H9 (cell line): Measurements from ENCODE around the gene RARB. TPM values are rescaled to one million over a fixed set of nuclear protein-coding genes. Genes with fewer than 3 reads are reported as not detected.

ENCODE experiments used
- DNase-seq: peaks from one replicate; pipeline ENCODE4 v3.0.0-alpha.2; 2017
- H2AFZ ChIP-seq: one replicate; pipeline ENCODE4 v1.6.1; 2013; ENCODE audit warnings: mild to moderate bottlenecking, low read length, control low read depth, moderate library complexity
- H2AK5ac ChIP-seq: 2 replicates; pipeline ENCODE4 v1.6.1; 2013; ENCODE audit warnings: low read length, control low read depth, mixed read lengths; ENCODE audit not compliant: insufficient read length
- H2BK120ac ChIP-seq: one replicate; pipeline ENCODE4 v1.6.1; 2013; ENCODE audit warnings: low read depth, mild to moderate bottlenecking, low read length, control low read depth, inconsistent platforms; ENCODE audit not compliant: poor library complexity, severe bottlenecking
- H2BK12ac ChIP-seq: 2 replicates; pipeline ENCODE4 v1.6.1; 2013; ENCODE audit warnings: low read length, control low read depth, mixed read lengths, low read depth; ENCODE audit not compliant: insufficient read length
- H2BK15ac ChIP-seq: 2 replicates; pipeline ENCODE4 v1.6.1; 2013; ENCODE audit warnings: low read depth, low read length, control low read depth
- H2BK20ac ChIP-seq: one replicate; pipeline ENCODE4 v1.6.1; 2013; ENCODE audit warnings: low read depth, mild to moderate bottlenecking, low read length, control low read depth, inconsistent platforms; ENCODE audit not compliant: poor library complexity, severe bottlenecking
- H2BK5ac ChIP-seq: 2 replicates; pipeline ENCODE4 v1.6.1; 2013; ENCODE audit warnings: low read length, control low read depth, mixed read lengths; ENCODE audit not compliant: insufficient read length
- H3K14ac ChIP-seq: 2 replicates; pipeline ENCODE4 v1.6.1; 2013; ENCODE audit warnings: low read length, control low read depth; ENCODE audit not compliant: insufficient read depth
- H3K18ac ChIP-seq: 2 replicates; pipeline ENCODE4 v1.6.1; 2013; ENCODE audit warnings: low read depth, mild to moderate bottlenecking, mixed read lengths, low read length, control low read depth; ENCODE audit not compliant: insufficient read length
- H3K23ac ChIP-seq: 2 replicates; pipeline ENCODE4 v1.6.1; 2013; ENCODE audit warnings: low read length, control low read depth, mixed read lengths, low read depth; ENCODE audit not compliant: insufficient read length
- H3K23me2 ChIP-seq: 2 replicates; pipeline ENCODE4 v1.6.1; 2013; ENCODE audit warnings: low read depth, mild to moderate bottlenecking, mixed read lengths, low read length, control low read depth; ENCODE audit not compliant: insufficient read length, poor library complexity, severe bottlenecking
- H3K27ac ChIP-seq: 2 replicates; pipeline ENCODE4 v1.5.1; 2013; ENCODE audit warnings: low read length, control low read depth, mixed read lengths, low read depth; ENCODE audit not compliant: insufficient read length
- H3K27me3 ChIP-seq: 2 replicates; pipeline ENCODE4 v1.6.1; 2013; ENCODE audit warnings: low read length, control low read depth, inconsistent platforms; ENCODE audit not compliant: insufficient read depth
- H3K4ac ChIP-seq: 2 replicates; pipeline ENCODE4 v1.6.1; 2013; ENCODE audit warnings: low read depth, mild to moderate bottlenecking, control low read depth, inconsistent platforms, low read length, moderate library complexity
- H3K4me1 ChIP-seq: 2 replicates; pipeline ENCODE4 v1.6.1; 2013; ENCODE audit warnings: low read length, control low read depth, inconsistent platforms; ENCODE audit not compliant: insufficient read depth
- H3K4me2 ChIP-seq: 2 replicates; pipeline ENCODE4 v1.6.1; 2013; ENCODE audit warnings: low read length, control low read depth, mixed read lengths; ENCODE audit not compliant: insufficient read length, insufficient read depth
- H3K56ac ChIP-seq: 2 replicates; pipeline ENCODE4 v1.6.1; 2013; ENCODE audit warnings: low read depth, mild to moderate bottlenecking, mixed read lengths, low read length, control low read depth; ENCODE audit not compliant: insufficient read length
- H3K79me1 ChIP-seq: 2 replicates; pipeline ENCODE4 v1.6.1; 2013; ENCODE audit warnings: low read depth, mild to moderate bottlenecking, moderate library complexity, low read length, control low read depth, inconsistent platforms; ENCODE audit not compliant: insufficient read depth, poor library complexity, severe bottlenecking
- H3K79me2 ChIP-seq: 2 replicates; pipeline ENCODE4 v1.6.1; 2013; ENCODE audit warnings: low read length, control low read depth, inconsistent platforms; ENCODE audit not compliant: insufficient read depth
- H3K9ac ChIP-seq: 2 replicates; pipeline ENCODE4 v1.6.1; 2013; ENCODE audit warnings: low read length, control low read depth, mixed read lengths; ENCODE audit not compliant: insufficient read length; ENCODE audit errors: extremely low read depth
- H3K9me3 ChIP-seq: one replicate; pipeline ENCODE4 v1.6.1; 2013; ENCODE audit warnings: low read depth, low read length, inconsistent platforms; ENCODE audit not compliant: control insufficient read depth
- H3T11ph ChIP-seq: one replicate; pipeline ENCODE4 v1.6.1; 2013; ENCODE audit warnings: mild to moderate bottlenecking, low read length, control low read depth, inconsistent platforms
- H4K20me1 ChIP-seq: one replicate; pipeline ENCODE4 v1.6.1; 2013; ENCODE audit not compliant: control insufficient read depth, insufficient read length, insufficient read depth
- H4K5ac ChIP-seq: 2 replicates; pipeline ENCODE4 v1.6.1; 2013; ENCODE audit warnings: low read depth, mild to moderate bottlenecking, mixed read lengths, low read length, control low read depth; ENCODE audit not compliant: insufficient read length
- H4K8ac ChIP-seq: replicated peaks from 2 replicates; pipeline ENCODE4 v1.6.1; 2013; ENCODE audit warnings: low read length, control low read depth, mixed read lengths, low read depth; ENCODE audit not compliant: insufficient read length
- H4K91ac ChIP-seq: 2 replicates; pipeline ENCODE4 v1.6.1; 2013; ENCODE audit warnings: low read depth, mild to moderate bottlenecking, moderate library complexity, mixed read lengths, low read length, control low read depth; ENCODE audit not compliant: insufficient read length
- H3K27ac Mint-ChIP-seq, 3 experiments: 2 replicates in 2 of 3; 3 replicates in 1 of 3; pipeline ENCODE4 v1.8.0; 2020 to 2021; ENCODE audit warnings: mixed read lengths in 3 of 3, mild to moderate bottlenecking in 1 of 3, moderate library complexity in 1 of 3
- H3K27me3 Mint-ChIP-seq: 2 replicates; pipeline ENCODE4 v1.8.0; 2021; ENCODE audit warnings: low read depth, mild to moderate bottlenecking, moderate library complexity, mixed read lengths
- H3K36me3 Mint-ChIP-seq, 3 experiments: 2 replicates in 2 of 3; 3 replicates in 1 of 3; pipeline ENCODE4 v1.8.0; 2020 to 2021; ENCODE audit warnings: low read depth in 3 of 3, mixed read lengths in 3 of 3; ENCODE audit not compliant: insufficient read depth in 1 of 3
- H3K4me1 Mint-ChIP-seq, 2 experiments: 2 replicates each; pipeline ENCODE4 v1.8.0; 2020; ENCODE audit warnings: mixed read lengths in 2 of 2
- H3K4me3 Mint-ChIP-seq, 2 experiments: 2 replicates in 1 of 2; 3 replicates in 1 of 2; pipeline ENCODE4 v1.8.0; 2020 to 2021; ENCODE audit warnings: mild to moderate bottlenecking in 2 of 2, mixed read lengths in 2 of 2, moderate library complexity in 1 of 2
- H3K9me3 Mint-ChIP-seq, 2 experiments: 2 replicates in 1 of 2; 3 replicates in 1 of 2; pipeline ENCODE4 v1.8.0; 2020; ENCODE audit warnings: mild to moderate bottlenecking in 2 of 2, mixed read lengths in 2 of 2, moderate library complexity in 1 of 2
- whole genome bisulfite sequencing: extraction: QIAGEN DNeasy Blood & Tissue Kit; methylation state at CpG from one replicate; pipeline ENCODE4 v1.1.7; 2013; ENCODE audit warnings: missing lambda C conversion rate, low lambda C conversion rate, mixed read lengths; ENCODE audit not compliant: insufficient read length; ENCODE audit errors: extremely low coverage; 5-methylcytosine and 5-hydroxymethylcytosine counted together
- total RNA-seq: library from RNA; stranded (reverse); gene quantifications from 2 replicates; pipeline ENCODE4 v1.2.1, GENCODE V29; 2021
- TF ChIP-seq, protein P1 (sequence below): fragments of 200-600 bp; sonication (generic); conservative IDR thresholded peaks from 3 replicates; pipeline ENCODE4 v1.8.0; 2021; ENCODE audit warnings: antibody characterized with exemption, mild to moderate bottlenecking

The RARB gene
- total RNA-seq, 1 experiment from 2014 or later: 0.22 TPM

DNA sequence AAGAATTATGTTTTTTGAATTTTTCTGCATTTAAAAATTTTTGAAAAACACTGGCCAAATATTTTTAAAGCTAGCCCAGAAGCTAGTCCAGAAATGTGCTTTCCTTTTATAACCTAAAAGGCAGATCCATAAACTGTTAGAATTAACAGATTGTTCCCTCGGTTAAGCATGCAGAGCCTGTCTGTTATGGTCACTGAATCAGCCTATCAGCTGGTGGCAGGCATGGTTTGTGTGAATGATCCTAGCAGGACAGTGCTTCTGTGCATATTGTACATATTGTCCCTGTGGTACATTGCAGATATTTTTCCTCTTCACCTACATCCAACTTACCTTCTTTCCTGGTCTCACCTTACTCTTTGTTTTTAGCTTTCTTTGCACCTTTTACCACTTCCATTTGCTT lies 53.3 kb downstream of the RARB start:
- Histone ChIP-seq H4K91ac (no peak overlapping the region), H3T11ph (no peak overlapping the region), H4K8ac (no peak overlapping the region), H3K27ac (no peak overlapping the region), H2AFZ (no peak overlapping the region), H3K23ac (no peak overlapping the region), H2AK5ac (no peak overlapping the region), H3K9me3 (no peaks in the 10 kb centered on the region), H3K14ac (no peak overlapping the region), H4K5ac (no peak overlapping the region), H3K79me2 (no peaks in the 10 kb centered on the region), H3K4ac (no peak overlapping the region), H3K56ac (no peak overlapping the region), H2BK12ac (no peak overlapping the region), H2BK120ac (no peak overlapping the region), H3K4me2 (no peak overlapping the region), H3K18ac (no peak overlapping the region), H2BK15ac (no peak overlapping the region), H2BK20ac (no peak overlapping the region), H3K4me1 (no peaks in the 10 kb centered on the region), H2BK5ac (no peak overlapping the region), H4K20me1 (no peaks in the 10 kb centered on the region), H3K23me2 (no peaks in the 10 kb centered on the region), H3K79me1 (no peaks in the 10 kb centered on the region), H3K9ac (no peak overlapping the region), H3K27me3 (no peaks in the 10 kb centered on the region)
- Mint-ChIP-seq H3K4me1 (peaks cover 3 to 5% of the 10 kb centered on the region in 2 experiments; a peak in 1 of 4 replicates), H3K9me3 (no peaks in the 10 kb centered on the region; a peak in 1 of 5 replicates), H3K36me3 (no peaks in the 10 kb centered on the region), H3K27ac (no peak overlapping the region), H3K27me3 (no peaks in the 10 kb centered on the region), H3K4me3 (no peak overlapping the region)
- WGBS: no CpG with 5 or more reads among the region's 1 CpG
- TF ChIP-seq, protein P1, sequence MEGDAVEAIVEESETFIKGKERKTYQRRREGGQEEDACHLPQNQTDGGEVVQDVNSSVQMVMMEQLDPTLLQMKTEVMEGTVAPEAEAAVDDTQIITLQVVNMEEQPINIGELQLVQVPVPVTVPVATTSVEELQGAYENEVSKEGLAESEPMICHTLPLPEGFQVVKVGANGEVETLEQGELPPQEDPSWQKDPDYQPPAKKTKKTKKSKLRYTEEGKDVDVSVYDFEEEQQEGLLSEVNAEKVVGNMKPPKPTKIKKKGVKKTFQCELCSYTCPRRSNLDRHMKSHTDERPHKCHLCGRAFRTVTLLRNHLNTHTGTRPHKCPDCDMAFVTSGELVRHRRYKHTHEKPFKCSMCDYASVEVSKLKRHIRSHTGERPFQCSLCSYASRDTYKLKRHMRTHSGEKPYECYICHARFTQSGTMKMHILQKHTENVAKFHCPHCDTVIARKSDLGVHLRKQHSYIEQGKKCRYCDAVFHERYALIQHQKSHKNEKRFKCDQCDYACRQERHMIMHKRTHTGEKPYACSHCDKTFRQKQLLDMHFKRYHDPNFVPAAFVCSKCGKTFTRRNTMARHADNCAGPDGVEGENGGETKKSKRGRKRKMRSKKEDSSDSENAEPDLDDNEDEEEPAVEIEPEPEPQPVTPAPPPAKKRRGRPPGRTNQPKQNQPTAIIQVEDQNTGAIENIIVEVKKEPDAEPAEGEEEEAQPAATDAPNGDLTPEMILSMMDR: no peak
- no peak for DNase-seq
